ENCODE measurements around the gene HNRNPU.

The HNRNPU gene

DNA sequence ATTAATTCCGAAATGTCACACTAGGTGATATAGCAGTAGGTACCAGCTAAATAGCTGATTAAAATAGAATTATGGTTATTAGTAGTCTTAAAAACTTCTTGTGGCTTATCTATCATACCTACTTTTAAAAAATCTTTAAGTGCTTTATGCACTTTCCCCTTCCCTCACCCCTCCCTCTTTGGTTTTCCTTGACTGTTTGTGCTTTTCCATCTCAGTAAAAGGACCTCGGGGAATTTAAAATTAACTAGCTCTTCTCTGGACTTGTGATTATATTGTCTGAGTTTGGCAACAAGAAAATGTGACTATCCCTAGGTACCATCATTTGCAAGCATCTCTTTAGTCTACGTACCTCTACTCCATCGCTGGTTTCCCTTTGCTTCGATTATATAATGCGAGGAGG, 17.7 kb downstream of the HNRNPU start:
- ATAC-seq, result no peak

DNA sequence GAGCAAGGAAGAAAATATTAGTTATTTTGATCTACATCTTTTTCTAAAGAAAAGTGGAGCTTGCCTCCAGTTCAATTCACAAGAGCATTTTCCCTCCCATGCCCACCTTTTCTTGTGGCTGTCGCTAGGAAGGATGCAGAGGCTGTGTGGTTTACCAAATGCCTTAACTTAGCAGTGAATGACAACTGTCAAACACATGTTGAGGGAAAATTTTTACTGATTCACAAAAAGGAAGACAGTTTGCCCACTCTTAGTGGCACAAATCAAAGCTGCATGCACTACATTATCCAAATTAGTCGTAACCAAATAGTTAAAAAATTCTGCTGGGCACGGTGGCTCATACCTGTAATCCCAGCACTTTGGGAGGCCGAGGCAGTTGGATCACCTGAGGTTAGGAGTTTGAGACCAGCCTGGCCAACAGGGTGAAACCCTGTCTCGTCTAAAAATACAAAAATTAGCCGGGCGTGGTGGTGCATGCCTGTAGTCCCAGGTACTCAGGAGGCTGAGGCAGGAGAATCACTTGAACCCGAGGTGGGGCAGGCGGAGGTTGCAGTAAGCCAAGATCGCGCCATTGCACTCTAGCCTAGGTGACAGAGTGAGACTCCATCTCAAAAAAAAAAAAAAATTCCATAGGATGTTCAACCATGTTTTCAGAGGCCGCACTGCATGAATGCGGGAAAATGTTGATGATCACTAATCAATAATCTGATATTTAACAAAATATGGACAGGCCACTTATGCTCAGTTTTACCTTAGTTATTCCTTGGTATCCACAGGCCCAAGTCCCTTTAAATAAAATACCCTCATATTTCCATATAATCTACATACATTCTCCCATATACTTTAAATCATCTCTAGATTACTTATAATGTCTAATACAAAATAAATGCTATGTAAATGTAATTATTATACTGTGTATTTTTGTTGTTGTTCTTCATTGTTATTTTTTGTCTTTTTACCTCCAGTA, 19.9 kb downstream of the HNRNPU start:
- ATAC-seq, result no peak
- no peak for TF ChIP-seq TOX (CRISPR knock-in tag; IDR thresholded peaks at IDR 0.05; ENCODE audit: borderline replicate concordance)
- no peak for TF ChIP-seq ESRRG (CRISPR knock-in tag; IDR thresholded peaks at IDR 0.05)
- TF ChIP-seq CSDC2 (CRISPR knock-in tag; IDR thresholded peaks at IDR 0.05), result no peak
- no peak for TF ChIP-seq ZC3H10 (CRISPR knock-in tag; IDR thresholded peaks at IDR 0.05)
- TF ChIP-seq ISL1 (CRISPR knock-in tag; IDR thresholded peaks at IDR 0.05), result no peak
- no peak for TF ChIP-seq ZFP30 (CRISPR knock-in tag; IDR thresholded peaks at IDR 0.05)
- no peak for TF ChIP-seq BACH2 (CRISPR knock-in tag; IDR thresholded peaks at IDR 0.05; ENCODE audit: borderline replicate concordance)
- TF ChIP-seq ZNF70 (CRISPR knock-in tag; IDR thresholded peaks at IDR 0.05), result no peak
- TF ChIP-seq CSRNP3 (CRISPR knock-in tag; IDR thresholded peaks at IDR 0.05), result no peak
- TF ChIP-seq ZNF565 (CRISPR knock-in tag; conservative IDR thresholded peaks at IDR 0.05; ENCODE audit: low read depth), result no peak
- TF ChIP-seq POU6F1 (CRISPR knock-in tag; IDR thresholded peaks at IDR 0.05; ENCODE audit: borderline replicate concordance, low read depth), result no peak
- no peak for TF ChIP-seq OSR1 (CRISPR knock-in tag; IDR thresholded peaks at IDR 0.05)
- TF ChIP-seq, protein P1, sequence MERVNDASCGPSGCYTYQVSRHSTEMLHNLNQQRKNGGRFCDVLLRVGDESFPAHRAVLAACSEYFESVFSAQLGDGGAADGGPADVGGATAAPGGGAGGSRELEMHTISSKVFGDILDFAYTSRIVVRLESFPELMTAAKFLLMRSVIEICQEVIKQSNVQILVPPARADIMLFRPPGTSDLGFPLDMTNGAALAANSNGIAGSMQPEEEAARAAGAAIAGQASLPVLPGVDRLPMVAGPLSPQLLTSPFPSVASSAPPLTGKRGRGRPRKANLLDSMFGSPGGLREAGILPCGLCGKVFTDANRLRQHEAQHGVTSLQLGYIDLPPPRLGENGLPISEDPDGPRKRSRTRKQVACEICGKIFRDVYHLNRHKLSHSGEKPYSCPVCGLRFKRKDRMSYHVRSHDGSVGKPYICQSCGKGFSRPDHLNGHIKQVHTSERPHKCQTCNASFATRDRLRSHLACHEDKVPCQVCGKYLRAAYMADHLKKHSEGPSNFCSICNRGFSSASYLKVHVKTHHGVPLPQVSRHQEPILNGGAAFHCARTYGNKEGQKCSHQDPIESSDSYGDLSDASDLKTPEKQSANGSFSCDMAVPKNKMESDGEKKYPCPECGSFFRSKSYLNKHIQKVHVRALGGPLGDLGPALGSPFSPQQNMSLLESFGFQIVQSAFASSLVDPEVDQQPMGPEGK (CRISPR knock-in tag; IDR thresholded peaks at IDR 0.05; ENCODE audit: borderline replicate concordance), result no peak
- no peak for TF ChIP-seq ZFP3 (CRISPR knock-in tag; IDR thresholded peaks at IDR 0.05)
- TF ChIP-seq ZNF8 (CRISPR knock-in tag; IDR thresholded peaks at IDR 0.05), result no peak
- TF ChIP-seq SNAI2 (CRISPR knock-in tag; IDR thresholded peaks at IDR 0.05), result no peak
- TF ChIP-seq TSHZ2 (CRISPR knock-in tag; IDR thresholded peaks at IDR 0.05), result no peak

More for the DNA sequence above, 17.7 kb downstream of the HNRNPU start:
- TF ChIP-seq ZC3H10 (CRISPR knock-in tag; IDR thresholded peaks at IDR 0.05) (no peak), ZFP30 (CRISPR knock-in tag; IDR thresholded peaks at IDR 0.05) (no peak), ZNF8 (CRISPR knock-in tag; IDR thresholded peaks at IDR 0.05) (no peak), POU6F1 (CRISPR knock-in tag; IDR thresholded peaks at IDR 0.05; ENCODE audit: borderline replicate concordance, low read depth) (no peak)

DNA sequence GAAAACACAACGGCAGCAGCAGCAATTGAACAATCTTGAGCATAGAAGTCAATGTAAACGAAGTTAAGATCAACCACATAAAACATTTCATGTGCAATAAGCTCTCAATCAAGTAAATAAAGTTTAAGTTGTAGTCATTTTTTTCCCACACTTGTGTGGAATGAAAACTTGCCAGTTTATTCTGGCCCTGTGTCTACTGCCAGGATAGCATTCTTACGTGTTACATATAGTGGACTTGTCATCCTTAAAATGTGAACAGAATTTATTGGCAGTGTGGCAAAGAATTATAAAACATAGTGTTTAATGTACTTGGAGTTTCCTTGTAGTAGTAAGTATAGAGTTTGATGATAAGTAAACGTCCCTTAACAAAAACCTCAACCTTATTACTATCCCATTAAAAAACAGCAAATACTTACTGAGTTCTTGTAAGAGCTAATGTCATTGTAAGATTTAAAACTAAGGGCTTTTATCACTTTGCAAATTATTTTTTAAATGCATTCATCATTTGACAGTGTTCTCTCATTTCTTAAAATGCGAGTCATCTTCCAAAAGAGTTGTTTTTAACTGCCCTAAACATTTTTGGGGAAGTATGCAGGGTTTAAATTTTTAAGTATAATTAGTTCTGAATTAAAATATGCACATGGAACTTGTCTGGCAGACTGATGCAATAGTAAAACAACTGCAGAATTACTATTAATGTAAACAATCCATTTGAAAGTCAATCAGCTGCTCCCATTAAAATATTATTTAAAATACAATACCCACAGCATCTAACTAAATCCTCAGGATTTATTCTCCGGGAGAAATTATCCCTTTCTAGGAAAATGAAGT, 21.0 kb downstream of the HNRNPU start:
- ATAC-seq, result no peak

More for the DNA sequence above, 21.0 kb downstream of the HNRNPU start:
- TF ChIP-seq ZFP3 (CRISPR knock-in tag; IDR thresholded peaks at IDR 0.05), result no peak
- no peak for TF ChIP-seq CSDC2 (CRISPR knock-in tag; IDR thresholded peaks at IDR 0.05)
- no peak for TF ChIP-seq ZFP30 (CRISPR knock-in tag; IDR thresholded peaks at IDR 0.05)
- no peak for TF ChIP-seq TCF4 (CRISPR knock-in tag; IDR thresholded peaks at IDR 0.05; ENCODE audit: borderline replicate concordance)

All from SK-N-SH treated with all-trans-retinoic acid at 6 μM for 48 hours (cell line).